ENCODE results near the gene TLX3.

TLX3 gene

GRCh38 chr5:171308453-171309275 lies at the start of gene TLX3:
TLX3 (plus strand) TSS chr5:171309248; CDS start chr5:171309366, 118 bp downstream.
- DNase-seq (ENCODE audit: low read depth) = no peak
- no peak within 1 kb of the TSS for H3K4me3 ChIP-seq (ENCODE audit: low read depth, low read length)
- TF ChIP-seq CTCF (IDR thresholded peaks at IDR 0.05; ENCODE audit: control insufficient read depth, extremely low read depth, insufficient read depth) = no peak

- H3K4me3 ChIP-seq (ENCODE audit: low read depth, low read length) = no peak overlapping the region
- no peak for DNase-seq (ENCODE audit: low read depth)
- no peak for TF ChIP-seq CTCF (IDR thresholded peaks at IDR 0.05; ENCODE audit: control insufficient read depth, extremely low read depth, insufficient read depth)
These were observed 47.7 kb upstream of the TLX3 start for GRCh38 chr5:171261361-171261760.

GRCh38 chr5:171261904-171262303 lies 47.1 kb upstream of the TLX3 start:
- DNase-seq (ENCODE audit: low read depth) = no peak
- no peak for TF ChIP-seq CTCF (IDR thresholded peaks at IDR 0.05; ENCODE audit: control insufficient read depth, extremely low read depth, insufficient read depth)
- no peak overlapping the region for H3K4me3 ChIP-seq (ENCODE audit: low read depth, low read length)

- no peak for TF ChIP-seq CTCF (IDR thresholded peaks at IDR 0.05; ENCODE audit: control insufficient read depth, extremely low read depth, insufficient read depth)
- no peak overlapping the region for H3K4me3 ChIP-seq (ENCODE audit: low read depth, low read length)
These were observed 45.9 kb upstream of the TLX3 start for GRCh38 chr5:171263181-171263580.

GRCh38 chr5:171264843-171265242 lies 44.2 kb upstream of the TLX3 start:
- DNase-seq (ENCODE audit: low read depth) = no peak
- no peak for TF ChIP-seq CTCF (IDR thresholded peaks at IDR 0.05; ENCODE audit: control insufficient read depth, extremely low read depth, insufficient read depth)
- H3K4me3 ChIP-seq (ENCODE audit: low read depth, low read length) = no peak overlapping the region

More at GRCh38 chr5:171263181-171263580, 45.9 kb upstream of the TLX3 start:
- DNase-seq (ENCODE audit: low read depth) = no peak

- H3K4me3 ChIP-seq (ENCODE audit: low read depth, low read length) = no peak overlapping the region
- no peak for TF ChIP-seq CTCF (IDR thresholded peaks at IDR 0.05; ENCODE audit: control insufficient read depth, extremely low read depth, insufficient read depth)
- no peak for DNase-seq (ENCODE audit: low read depth)
These were observed 40.1 kb upstream of the TLX3 start for GRCh38 chr5:171268700-171269620.
